ENCODE data around the gene CSF2RB. TPM values are rescaled to one million over a fixed set of nuclear protein-coding genes. Genes with fewer than 3 reads are reported as not detected.
"Not testable (repeated sequence)": the region's sequence is repeated elsewhere in the genome, so short reads cannot be mapped to it uniquely, and the experiment has no call there.

The CSF2RB gene
- total RNA-seq, 1 experiment from 2014 or later: not detected

DNA sequence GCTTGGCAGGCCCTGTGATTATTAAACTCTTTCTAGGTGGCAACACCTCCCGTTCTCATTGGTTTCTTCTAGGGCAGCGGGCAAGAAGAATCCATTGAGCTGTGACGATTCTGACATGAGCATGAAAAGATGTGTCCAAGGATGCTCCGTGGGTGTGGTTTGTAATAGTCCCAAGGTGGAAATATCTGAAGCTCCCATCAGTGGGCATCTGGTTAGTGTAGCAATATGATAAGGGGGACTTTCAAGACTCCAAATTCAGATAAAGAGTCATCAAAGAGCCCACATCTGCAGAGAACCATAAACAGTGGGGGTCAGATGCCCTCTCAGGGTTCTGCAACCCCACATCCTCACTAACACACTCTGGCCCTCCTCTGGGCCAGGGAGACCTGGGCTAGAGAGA, 63.2 kb downstream of the CSF2RB start:
- H3K27me3 ChIP-seq (ENCODE audit: control insufficient read depth, insufficient read depth, low read length): no peaks in the 10 kb centered on the region; the same call in 1 of the 2 replicates
- no peaks in the 10 kb centered on the region for H3K36me3 ChIP-seq (replicated peaks; ENCODE audit: control insufficient read depth, insufficient read depth, low read length)
- DNase-seq: no peak
- no peak overlapping the region for H3K4me3 ChIP-seq (ENCODE audit: insufficient read depth, low read depth, low read length)

DNA sequence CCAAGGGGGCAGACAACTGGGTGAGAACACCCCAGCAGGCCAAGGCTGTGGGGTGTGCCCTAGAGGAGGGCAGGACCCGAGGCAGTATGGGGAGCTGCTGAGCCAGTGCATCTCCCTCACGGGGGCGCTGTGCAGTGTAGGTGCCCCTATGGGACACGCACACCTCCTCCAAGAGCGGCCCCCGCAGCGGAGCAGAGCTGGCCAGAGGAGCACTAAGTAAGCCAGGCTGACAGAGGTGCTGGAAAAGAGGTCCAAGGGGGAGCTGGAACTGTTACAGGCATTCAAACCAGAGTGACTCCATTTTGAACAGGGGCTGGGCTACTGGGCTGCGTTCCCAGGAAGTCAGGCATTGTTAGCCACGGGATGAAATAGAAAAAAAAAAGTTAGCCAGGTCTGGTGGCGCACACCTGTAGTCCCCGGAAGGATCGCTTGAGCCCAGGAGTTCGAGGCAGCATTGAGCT, 64.0 kb downstream of the CSF2RB start:
- Histone ChIP-seq H3K36me3 (replicated peaks; ENCODE audit: control insufficient read depth, insufficient read depth, low read length) (no peaks in the 10 kb centered on the region), H3K27me3 (ENCODE audit: control insufficient read depth, insufficient read depth, low read length) (no peaks in the 10 kb centered on the region; the same call in 1 of the 2 replicates), H3K4me3 (ENCODE audit: insufficient read depth, low read depth, low read length) (peak overlapping the region; percentile 13; the same call in 1 of the 2 replicates)
- peak; percentile 88 for DNase-seq

DNA sequence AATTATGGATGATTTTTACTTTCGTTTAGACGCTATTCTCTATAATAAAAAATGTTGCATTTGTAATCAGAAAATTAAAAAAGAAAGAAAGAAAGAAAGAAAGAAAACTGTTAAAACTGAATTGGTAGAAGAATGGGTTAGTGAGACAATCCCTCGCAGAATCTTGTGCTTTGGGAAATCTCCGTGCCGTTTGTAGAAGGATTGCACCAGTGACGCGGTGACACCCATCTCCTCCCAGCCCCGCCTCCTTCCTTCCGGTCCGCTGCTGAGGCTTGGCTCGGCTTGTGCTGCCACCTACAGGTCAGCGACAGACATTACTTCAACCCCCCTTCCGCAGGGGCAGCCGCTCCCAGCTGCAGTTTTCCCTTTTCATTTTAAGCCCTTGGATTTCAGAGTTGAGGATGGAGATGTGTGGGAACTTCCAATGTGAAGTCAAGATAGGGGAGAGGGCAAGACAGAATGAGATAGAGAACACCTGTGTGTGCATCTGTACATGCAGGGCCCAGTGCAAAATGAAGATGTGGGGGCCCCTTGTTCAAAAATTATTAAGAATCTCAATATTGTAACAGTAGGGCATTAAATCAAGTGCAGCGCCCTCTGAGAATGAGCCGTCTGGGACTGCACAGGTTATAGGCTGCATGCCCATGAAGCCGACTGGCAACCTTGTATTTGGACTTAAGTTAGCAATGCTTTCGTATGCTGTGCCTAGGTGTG, 64.7 kb downstream of the CSF2RB start:
- peak; percentile 94 for DNase-seq
- no peaks in the 10 kb centered on the region for H3K36me3 ChIP-seq (replicated peaks; ENCODE audit: control insufficient read depth, insufficient read depth, low read length)
- H3K4me3 ChIP-seq (ENCODE audit: insufficient read depth, low read depth, low read length): peak overlapping the region; percentile 13; the same call in 1 of the 2 replicates
- no peaks in the 10 kb centered on the region; the same call in 1 of the 2 replicates for H3K27me3 ChIP-seq (ENCODE audit: control insufficient read depth, insufficient read depth, low read length)

DNA sequence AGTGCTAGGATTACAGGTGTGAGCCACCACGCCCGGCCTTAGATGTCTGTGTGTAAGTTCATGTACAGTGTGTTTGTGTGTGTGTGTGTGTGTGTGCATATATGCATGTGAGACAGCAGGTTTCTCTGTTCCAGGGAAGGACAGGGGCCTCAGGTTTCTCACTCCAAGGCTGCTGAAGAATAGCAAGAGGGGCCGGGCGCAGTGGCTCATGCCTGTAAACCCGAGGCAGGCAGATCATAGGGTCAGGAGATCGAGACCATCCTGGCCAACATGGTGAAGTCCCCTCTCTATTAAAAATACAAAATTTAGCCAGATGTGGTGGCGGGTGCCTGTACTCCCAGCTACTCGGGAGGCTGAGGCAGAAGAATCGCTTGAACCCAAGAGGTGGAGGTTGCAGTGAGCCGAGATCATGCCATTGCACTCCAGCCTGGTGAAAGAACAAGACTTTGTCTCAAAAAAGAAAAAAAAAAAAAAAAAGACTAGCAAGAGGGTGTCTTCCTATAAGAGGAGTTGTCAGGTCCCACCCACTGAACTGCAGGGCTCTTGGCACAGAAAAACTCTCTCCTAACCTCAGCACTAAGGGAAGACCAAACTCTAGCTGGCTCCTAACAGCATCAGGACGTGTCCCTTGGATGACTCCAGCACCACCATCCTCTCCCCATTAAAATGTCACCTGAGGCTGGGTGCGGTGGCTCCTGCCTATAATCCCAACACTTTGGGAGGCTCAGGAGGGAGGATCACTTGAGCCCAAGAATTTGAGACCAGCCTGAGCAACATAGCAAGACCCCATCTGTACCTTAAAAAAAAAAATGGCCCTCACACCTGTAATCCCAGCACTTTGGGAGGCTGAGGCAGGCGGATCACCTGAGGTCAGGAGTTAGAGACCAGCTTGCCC, 65.8 kb downstream of the CSF2RB start:
- Histone ChIP-seq H3K27me3 (ENCODE audit: control insufficient read depth, insufficient read depth, low read length) (no peaks in the 10 kb centered on the region; the same call in 1 of the 2 replicates), H3K4me3 (ENCODE audit: insufficient read depth, low read depth, low read length) (no peak overlapping the region), H3K36me3 (replicated peaks; ENCODE audit: control insufficient read depth, insufficient read depth, low read length) (no peaks in the 10 kb centered on the region)
- DNase-seq: no peak

DNA sequence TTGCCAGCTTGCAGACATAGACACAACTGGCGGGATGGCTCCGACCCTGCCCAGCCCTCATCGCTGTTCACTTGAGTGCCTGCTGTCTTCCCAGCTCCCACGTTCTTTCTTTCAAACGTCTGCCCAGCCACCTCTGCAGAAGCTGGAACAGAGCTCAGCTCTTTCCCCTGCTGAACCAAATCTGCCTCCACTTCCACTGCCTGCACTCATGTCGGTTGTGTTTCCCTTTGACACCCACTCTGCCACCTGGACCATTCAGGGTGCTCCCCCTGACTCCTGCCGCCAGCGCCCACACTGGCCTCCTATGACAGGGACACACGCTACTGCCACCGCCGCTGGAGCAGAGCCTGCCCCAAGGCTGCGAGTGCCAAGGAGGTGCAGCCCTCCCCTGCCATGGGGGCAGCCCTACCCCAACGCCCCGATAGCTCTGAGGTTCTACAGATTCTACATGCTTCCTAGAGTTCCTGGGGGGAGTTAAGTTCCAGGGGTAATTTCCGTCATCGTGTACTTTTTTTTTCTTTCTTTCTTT, 67.9 kb downstream of the CSF2RB start:
- Histone ChIP-seq H3K4me3 (ENCODE audit: insufficient read depth, low read depth, low read length) (no peak overlapping the region), H3K36me3 (replicated peaks; ENCODE audit: control insufficient read depth, insufficient read depth, low read length) (no peaks in the 10 kb centered on the region), H3K27me3 (ENCODE audit: control insufficient read depth, insufficient read depth, low read length) (no peaks in the 10 kb centered on the region; the same call in 1 of the 2 replicates)
- DNase-seq: no peak

DNA sequence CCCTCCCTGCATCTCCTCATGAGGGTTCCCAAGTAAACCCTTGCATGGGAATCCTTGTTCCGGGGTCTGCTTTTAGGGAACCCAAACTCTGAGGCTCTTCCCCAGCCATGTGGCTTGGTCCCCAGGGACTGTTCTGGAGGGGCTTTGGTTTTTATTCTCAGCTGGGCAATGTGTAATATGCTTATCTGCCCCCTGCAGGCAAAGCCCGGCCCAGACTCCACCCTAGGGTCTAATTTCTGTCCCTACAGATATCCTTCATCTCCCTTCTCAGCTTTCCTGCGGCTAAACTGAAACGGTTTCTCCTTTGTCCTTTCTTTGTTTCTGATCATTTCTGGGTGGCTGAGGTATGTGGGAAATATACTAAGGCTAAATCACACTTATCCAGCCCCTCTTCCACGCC, 68.7 kb downstream of the CSF2RB start:
- Histone ChIP-seq H3K36me3 (replicated peaks; ENCODE audit: control insufficient read depth, insufficient read depth, low read length) (no peaks in the 10 kb centered on the region), H3K4me3 (ENCODE audit: insufficient read depth, low read depth, low read length) (no peak overlapping the region), H3K27me3 (ENCODE audit: control insufficient read depth, insufficient read depth, low read length) (no peaks in the 10 kb centered on the region; the same call in 1 of the 2 replicates)
- no peak for DNase-seq

DNA sequence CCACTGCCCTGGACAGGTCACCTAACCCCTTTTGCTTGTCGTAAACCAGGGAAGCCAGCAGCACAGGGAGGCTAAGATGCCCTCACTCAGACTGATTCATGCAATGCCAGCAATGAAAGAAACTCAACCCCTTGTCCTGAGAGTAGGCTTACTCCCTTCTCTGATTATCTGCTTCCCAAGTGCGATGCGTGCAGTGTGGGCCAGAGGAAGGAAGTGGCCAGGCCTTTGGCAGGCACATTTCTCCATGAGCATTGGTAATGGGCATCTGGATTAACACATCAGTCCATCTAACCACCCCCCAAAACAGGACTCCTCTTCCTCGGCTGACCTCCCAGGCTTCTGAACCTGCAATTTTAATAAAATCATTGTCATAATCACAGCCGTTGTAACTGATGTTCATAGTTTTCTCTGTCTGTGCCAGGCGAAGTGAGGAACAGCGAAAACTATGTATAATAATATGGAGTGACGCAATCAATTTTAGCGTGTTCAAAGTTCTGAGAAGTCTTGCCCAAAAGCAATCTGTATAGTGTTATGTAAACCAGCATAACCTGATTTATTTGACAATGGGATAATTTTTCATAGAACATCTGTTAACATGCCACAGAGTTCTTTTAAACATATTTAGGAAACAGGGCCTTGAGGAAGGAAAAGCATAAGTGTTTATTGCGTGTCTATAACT, 71.9 kb downstream of the CSF2RB start:
- H3K27me3 ChIP-seq (ENCODE audit: control insufficient read depth, insufficient read depth, low read length): no peaks in the 10 kb centered on the region; the same call in 1 of the 2 replicates
- H3K36me3 ChIP-seq (replicated peaks; ENCODE audit: control insufficient read depth, insufficient read depth, low read length): no peaks in the 10 kb centered on the region
- H3K4me3 ChIP-seq (ENCODE audit: insufficient read depth, low read depth, low read length): no peak overlapping the region
- no peak for DNase-seq

DNA sequence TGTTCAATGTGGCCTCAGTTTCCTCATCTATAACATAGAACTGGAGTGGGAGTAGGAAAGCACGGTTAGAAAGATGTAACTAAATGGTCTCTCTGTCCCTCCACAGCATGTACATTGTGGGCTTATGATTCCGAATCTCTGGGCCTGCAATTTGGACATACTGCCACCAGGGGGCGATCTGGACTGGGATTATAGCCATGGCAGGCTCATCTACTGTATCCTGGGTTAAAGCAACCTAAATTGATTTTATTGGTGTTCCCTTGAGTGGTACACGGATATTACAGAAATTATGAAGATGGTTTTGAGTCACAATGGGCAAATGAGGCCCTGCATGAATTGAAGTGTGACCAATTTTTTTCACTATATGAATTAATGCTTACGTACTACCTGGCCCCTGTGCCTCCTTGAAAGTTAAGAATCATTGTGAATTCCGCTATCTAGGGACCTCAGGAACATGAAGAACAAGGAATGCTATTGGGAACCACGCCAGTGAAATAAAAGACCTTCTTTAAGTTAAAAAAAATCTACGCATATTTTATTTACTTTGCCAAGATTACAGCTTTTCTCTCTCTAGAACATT, 72.9 kb downstream of the CSF2RB start:
- H3K27me3 ChIP-seq (ENCODE audit: control insufficient read depth, insufficient read depth, low read length): no peaks in the 10 kb centered on the region; the same call in 1 of the 2 replicates
- DNase-seq: peak; percentile 70
- H3K4me3 ChIP-seq (ENCODE audit: insufficient read depth, low read depth, low read length): no peak overlapping the region
- no peaks in the 10 kb centered on the region for H3K36me3 ChIP-seq (replicated peaks; ENCODE audit: control insufficient read depth, insufficient read depth, low read length)

DNA sequence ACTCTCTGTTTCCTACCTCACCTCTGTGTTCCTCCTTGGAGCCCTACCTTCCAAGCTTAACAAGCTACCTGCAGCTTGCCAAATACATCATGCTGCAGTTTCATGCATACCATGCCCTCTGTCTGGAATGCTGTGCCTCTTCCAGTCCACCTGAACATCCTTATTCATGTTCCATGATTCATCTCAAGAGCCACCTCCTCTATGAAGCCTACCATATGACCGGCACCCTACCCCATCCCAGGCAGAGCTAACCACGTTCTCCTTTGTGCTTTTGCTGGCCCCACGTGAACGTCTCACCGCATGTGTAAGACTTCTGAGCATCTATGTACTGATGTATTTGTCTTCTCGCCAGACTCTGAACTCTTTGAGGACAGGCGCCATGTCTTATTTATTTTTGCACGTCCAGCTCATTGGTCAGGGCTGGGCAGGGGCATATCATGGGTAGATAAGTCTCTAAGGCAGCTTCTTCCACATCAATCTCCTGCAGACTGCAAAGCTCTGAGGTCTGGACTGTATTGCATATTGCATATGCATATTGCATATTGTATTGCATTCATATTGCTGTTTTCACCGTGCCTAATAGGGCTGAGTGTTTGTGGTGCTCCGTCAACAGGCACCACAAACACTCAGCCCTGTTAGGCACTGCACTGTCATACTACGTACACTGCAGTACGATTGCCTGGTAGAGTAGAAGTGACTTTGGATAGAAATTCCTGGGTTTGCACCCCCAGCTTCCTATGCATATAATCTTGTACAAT, 74.8 kb downstream of the CSF2RB start:
- no peak for DNase-seq
- no peaks in the 10 kb centered on the region; the same call in 1 of the 2 replicates for H3K27me3 ChIP-seq (ENCODE audit: control insufficient read depth, insufficient read depth, low read length)
- no peaks in the 10 kb centered on the region for H3K36me3 ChIP-seq (replicated peaks; ENCODE audit: control insufficient read depth, insufficient read depth, low read length)
- H3K4me3 ChIP-seq (ENCODE audit: insufficient read depth, low read depth, low read length): no peak overlapping the region

DNA sequence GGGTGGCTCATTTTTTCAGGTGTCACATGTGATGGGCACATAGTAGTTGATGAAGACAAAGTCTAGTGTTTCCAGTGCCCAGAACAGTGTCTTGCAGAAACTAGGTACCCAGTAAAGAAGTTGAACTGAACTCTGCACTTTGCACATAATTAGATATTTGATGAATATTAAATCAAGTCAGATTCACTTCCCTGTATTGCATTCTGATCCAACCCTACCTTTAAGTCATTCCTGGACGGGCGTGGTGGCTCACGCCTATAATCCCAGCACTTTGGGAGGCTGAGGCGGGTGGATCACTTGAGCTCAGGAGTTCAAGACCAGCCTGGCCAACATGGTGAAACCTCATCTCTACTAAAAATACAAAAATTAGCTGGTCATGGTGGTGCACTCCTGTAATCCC, 75.6 kb downstream of the CSF2RB start:
- H3K4me3 ChIP-seq (ENCODE audit: insufficient read depth, low read depth, low read length); H3K36me3 ChIP-seq (replicated peaks; ENCODE audit: control insufficient read depth, insufficient read depth, low read length); H3K27me3 ChIP-seq (ENCODE audit: control insufficient read depth, insufficient read depth, low read length); DNase-seq: not testable (repeated sequence)

Other genes with a start within 250 kb of the CSF2RB start
- 0.15 TPM in 1 of 2 replicates, not detected in the other for gene CACNG2, start 209.9 kb upstream of the CSF2RB start, total RNA-seq (2014; rRNA removed; shearing (Covaris generic))
- 20.2 and 30.1 TPM in 2 replicates for gene IFT27, start 137.5 kb upstream of the CSF2RB start, total RNA-seq (2014; rRNA removed; shearing (Covaris generic))
- 3.8 and 6.8 TPM in 2 replicates for gene PVALB, start 96.6 kb upstream of the CSF2RB start, total RNA-seq (2014; rRNA removed; shearing (Covaris generic))
- not detected in 2 replicates for gene NCF4, start 52.6 kb upstream of the CSF2RB start, total RNA-seq (2014; rRNA removed; shearing (Covaris generic))
- 39.9 and 45.7 TPM in 2 replicates for gene TST, start 105.8 kb downstream of the CSF2RB start, total RNA-seq (2014; rRNA removed; shearing (Covaris generic))
- 188 and 201 TPM in 2 replicates for gene MPST, start 106.1 kb downstream of the CSF2RB start, total RNA-seq (2014; rRNA removed; shearing (Covaris generic))
- 29.5 and 31.1 TPM in 2 replicates for gene KCTD17, start 138.1 kb downstream of the CSF2RB start, total RNA-seq (2014; rRNA removed; shearing (Covaris generic))
- gene TMPRSS6, start 196.1 kb downstream of the CSF2RB start, total RNA-seq (2014; rRNA removed; shearing (Covaris generic)): not detected in 2 replicates
- gene IL2RB, start 236.3 kb downstream of the CSF2RB start, total RNA-seq (2014; rRNA removed; shearing (Covaris generic)): 0.21 and 0.41 TPM in 2 replicates